Psoas muscle (tissue), 8 donors: ENCODE results near the gene ANXA6. TPM values are rescaled to one million over a fixed set of nuclear protein-coding genes. Genes with fewer than 3 reads are reported as not detected.

Source experiments
- ATAC-seq, 4 donors: fragments of 200-7000 bp; cut with Tn5 transposase; one replicate each; pipeline ENCODE4 v1.9.1; 2020; ENCODE audit warnings: moderate library complexity in 3 of 4, mild to moderate bottlenecking in 2 of 4
- DNase-seq, 2 donors: peaks; one replicate each; pipeline ENCODE4 v3.0.0-alpha.2; 2020
- H3K27ac ChIP-seq: fragments of 200-600 bp; one replicate; pipeline ENCODE4 v1.8.0; 2022
- H3K27me3 ChIP-seq, 3 donors: fragments of 200-600 bp in 1 of 3; one replicate each; pipeline versions ENCODE4 v1.6.1 to v1.8.0; 2013 to 2022; ENCODE audit warnings: low read length in 2 of 3, mild to moderate bottlenecking in 2 of 3, moderate library complexity in 1 of 3; ENCODE audit not compliant: insufficient read depth in 3 of 3
- H3K36me3 ChIP-seq, 2 donors: fragments of 200-600 bp in 1 of 2; one replicate each; pipeline versions ENCODE4 v1.6.1 to v1.8.0; 2013 to 2022; ENCODE audit warnings: low read depth in 1 of 2, mild to moderate bottlenecking in 1 of 2, moderate library complexity in 1 of 2; ENCODE audit not compliant: insufficient read depth in 1 of 2
- H3K4me1 ChIP-seq: fragments of 200-600 bp; one replicate; pipeline ENCODE4 v1.8.0; 2022
- H3K4me3 ChIP-seq: fragments of 200-600 bp; one replicate; pipeline ENCODE4 v1.8.0; 2022; ENCODE audit warnings: mild to moderate bottlenecking
- H3K9me3 ChIP-seq: fragments of 200-600 bp; one replicate; pipeline ENCODE4 v1.8.0; 2022
- WGBS, 3 donors: extraction: QIAGEN DNeasy Blood & Tissue Kit; methylation state at CpG; one replicate each; pipeline versions ENCODE4 v1.1.6 to v1.1.7; 2013; 5-methylcytosine and 5-hydroxymethylcytosine counted together
- intact Hi-C, 2 donors: fragments of 100-400 bp; cut with DNase I; formaldehyde crosslinking; loops; one replicate each; pipeline versions ENCODE4 v1.11.0 to v1.14.2; 2022
- polyA plus RNA-seq, 3 donors: library from polyadenylated mRNA; stranded (reverse); fragments of 200-250 nt; gene quantifications; one replicate each; pipeline ENCODE4 v1.2.3, GENCODE V29; 2013
- total RNA-seq, 4 donors: library from RNA; stranded (reverse); fragmentation: NEBNext Ultra II Directional in 2 of 4; extraction: Animal tissue kit (Norgen Biotek cat#: 25700) in 2 of 4; gene quantifications; one replicate each; pipeline versions ENCODE4 v1.2.1 to v1.2.4, GENCODE V29; 2021 to 2023
- TF ChIP-seq, protein P1 (sequence below): fragments of 200-600 bp; IDR thresholded peaks from one replicate; pipeline ENCODE4 v1.8.0; 2022; ENCODE audit warnings: antibody characterized with exemption
- donor health status: healthy with polysubstance abuse.
- donor health status: DM: no; HTN: no; CAD: no; lungs with moderate emphysema.
- donor health status: Bipolar disorder and iron deficiency.
- donor health status: healthy.
- donor health status: DM: yes; HTN: yes; CAD: no.
- donor health status: DM: no; HTN: no; CAD: no.
- donor health status: DM: no; HTN: no; CAD: no.
- donor health status: DM: yes; HTN: yes; CAD: no.

Gene ANXA6
- total and polyA plus RNA-seq, 7 donors, result 81.4 to 234 (median 133) TPM

DNA sequence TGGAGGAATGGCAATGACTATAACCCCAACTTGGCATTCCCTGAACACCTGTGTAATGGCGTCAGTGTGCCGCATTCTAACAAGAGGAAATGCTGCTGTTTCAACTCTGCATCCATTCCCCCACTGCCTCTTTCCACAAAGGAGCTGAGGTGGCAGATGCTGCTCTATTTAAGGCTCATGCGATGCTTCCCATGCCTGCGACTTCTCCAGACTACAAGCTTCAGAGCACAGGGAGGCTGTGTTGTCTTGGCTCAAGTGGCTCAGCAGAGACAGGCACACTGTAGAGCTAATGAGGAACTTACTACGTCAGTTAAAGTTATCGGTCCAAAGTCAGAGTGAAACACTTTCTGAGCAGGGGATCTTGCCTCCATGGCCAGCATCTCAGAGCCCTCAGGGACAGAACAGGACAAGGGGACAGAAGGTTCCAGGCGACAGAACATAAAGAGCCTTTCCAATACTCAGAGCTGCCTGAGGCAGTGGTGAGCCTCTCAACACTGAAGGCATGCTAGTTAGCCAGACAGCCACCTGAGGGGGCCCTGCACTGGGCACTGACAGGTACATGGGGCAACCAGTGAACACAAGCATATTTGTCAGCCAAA is 98.6 kb downstream of the ANXA6 start:
- H3K27me3 ChIP-seq, result no peaks in the 10 kb centered on the region
- ATAC-seq (peak in 1 of 4 donors; percentile 13), DNase-seq (peak in 1 of 2 donors; percentile 36)
- H3K36me3 ChIP-seq, result peaks cover 0 to 86% of the 10 kb centered on the region in 2 donors
- 53 to 89% (median 62%) methylated on average over 7 of the region's 7 CpGs for WGBS, 3 donors
- TF ChIP-seq, protein P1, sequence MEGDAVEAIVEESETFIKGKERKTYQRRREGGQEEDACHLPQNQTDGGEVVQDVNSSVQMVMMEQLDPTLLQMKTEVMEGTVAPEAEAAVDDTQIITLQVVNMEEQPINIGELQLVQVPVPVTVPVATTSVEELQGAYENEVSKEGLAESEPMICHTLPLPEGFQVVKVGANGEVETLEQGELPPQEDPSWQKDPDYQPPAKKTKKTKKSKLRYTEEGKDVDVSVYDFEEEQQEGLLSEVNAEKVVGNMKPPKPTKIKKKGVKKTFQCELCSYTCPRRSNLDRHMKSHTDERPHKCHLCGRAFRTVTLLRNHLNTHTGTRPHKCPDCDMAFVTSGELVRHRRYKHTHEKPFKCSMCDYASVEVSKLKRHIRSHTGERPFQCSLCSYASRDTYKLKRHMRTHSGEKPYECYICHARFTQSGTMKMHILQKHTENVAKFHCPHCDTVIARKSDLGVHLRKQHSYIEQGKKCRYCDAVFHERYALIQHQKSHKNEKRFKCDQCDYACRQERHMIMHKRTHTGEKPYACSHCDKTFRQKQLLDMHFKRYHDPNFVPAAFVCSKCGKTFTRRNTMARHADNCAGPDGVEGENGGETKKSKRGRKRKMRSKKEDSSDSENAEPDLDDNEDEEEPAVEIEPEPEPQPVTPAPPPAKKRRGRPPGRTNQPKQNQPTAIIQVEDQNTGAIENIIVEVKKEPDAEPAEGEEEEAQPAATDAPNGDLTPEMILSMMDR, result no peak
- intact Hi-C loops, result no loop called here
- H3K4me3 ChIP-seq, result no peak overlapping the region
- H3K27ac ChIP-seq, result peak overlapping the region; percentile 92
- H3K9me3 ChIP-seq, result no peaks in the 10 kb centered on the region
- peaks cover 55% of the 10 kb centered on the region for H3K4me1 ChIP-seq

DNA sequence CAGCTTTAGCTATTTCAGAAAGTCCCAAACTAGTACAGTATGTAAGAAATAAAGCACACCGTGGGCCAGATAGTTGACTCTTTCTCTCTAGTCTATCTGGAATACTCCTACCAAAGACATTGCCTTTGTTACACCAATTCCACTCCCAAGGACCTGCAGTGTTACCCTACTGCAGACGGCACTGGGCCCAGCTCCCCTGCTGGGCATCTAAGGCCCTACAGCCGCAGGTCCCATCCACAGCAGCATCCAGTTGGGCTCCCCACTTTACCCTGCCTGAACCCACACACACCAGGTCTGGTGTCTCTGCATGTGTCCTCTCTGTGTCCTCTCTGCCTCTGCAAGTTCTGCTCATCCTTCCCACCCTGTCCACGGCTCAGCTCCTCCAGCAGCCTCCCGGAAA is 99.3 kb downstream of the ANXA6 start:
- TF ChIP-seq, protein P1, result no peak
- no peak for ATAC-seq
- peak in 1 of 2 donors; percentile 25 for DNase-seq
- H3K4me3 ChIP-seq, result no peak overlapping the region
- peaks cover 53% of the 10 kb centered on the region for H3K4me1 ChIP-seq
- H3K27ac ChIP-seq, result peak overlapping the region; percentile 92
- H3K9me3 ChIP-seq, result no peaks in the 10 kb centered on the region
- 81 to 92% (median 86%) methylated on average over 5 of the region's 5 CpGs for WGBS, 3 donors
- intact Hi-C loops, result no loop called here
- H3K36me3 ChIP-seq, result peaks cover 0 to 93% of the 10 kb centered on the region in 2 donors
- H3K27me3 ChIP-seq, result no peaks in the 10 kb centered on the region

DNA sequence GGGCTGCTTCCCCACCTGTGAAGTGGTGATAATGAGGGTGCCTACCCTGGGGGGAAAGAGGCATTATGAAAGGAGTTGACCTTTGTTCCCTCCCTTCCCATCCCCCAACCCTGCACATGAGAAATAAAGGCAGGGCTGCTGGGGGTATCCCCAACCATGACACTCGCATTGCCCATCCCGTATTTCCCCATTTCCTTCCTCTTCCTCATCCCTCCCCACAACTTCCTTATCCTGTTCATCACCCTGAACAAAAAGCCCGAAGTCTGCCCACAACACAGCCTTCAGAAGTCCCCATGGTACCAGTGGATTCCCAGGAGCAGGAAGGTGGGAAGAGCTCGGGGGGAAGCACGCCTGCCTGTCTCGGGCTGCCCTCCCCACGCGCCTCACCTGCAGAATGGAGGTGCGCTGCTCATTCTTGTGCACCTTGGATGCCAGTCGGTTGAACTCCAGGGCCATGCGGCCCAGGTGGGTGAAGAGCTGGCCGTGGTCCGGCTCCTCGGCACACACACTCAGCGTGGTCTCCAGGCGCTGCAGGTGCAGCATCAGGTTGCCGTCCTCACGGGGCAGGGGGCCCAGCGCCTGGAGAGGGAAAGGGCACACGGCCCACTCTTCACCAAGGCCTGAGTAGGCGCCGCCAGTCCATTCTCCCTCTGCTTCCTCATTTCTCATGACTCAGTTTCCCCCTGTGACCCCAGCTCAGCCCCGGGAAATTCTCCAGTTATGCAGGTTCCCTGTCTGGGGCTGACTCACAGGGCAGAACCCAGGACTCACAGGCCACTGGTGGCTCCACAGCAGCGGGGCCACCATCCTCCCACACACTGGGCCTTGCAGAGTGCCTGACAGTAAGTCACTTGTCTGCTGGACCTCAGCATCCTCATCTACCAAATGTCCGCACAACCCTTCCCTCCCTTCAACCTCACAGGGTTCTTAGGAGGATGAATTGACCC is 100.9 kb downstream of the ANXA6 start:
- DNase-seq (peak in 1 of 2 donors; percentile 41), ATAC-seq (no peak)
- Histone ChIP-seq H3K4me3 (no peak overlapping the region), H3K27ac (no peak overlapping the region), H3K9me3 (no peaks in the 10 kb centered on the region), H3K36me3 (peaks cover 0 to 85% of the 10 kb centered on the region in 2 donors), H3K4me1 (peaks cover 45% of the 10 kb centered on the region), H3K27me3 (no peaks in the 10 kb centered on the region)
- intact Hi-C loops, result no loop called here
- 93 to 95% (median 94%) methylated on average over 23 to 25 of the region's 25 CpGs for WGBS, 3 donors
- TF ChIP-seq, protein P1, result no peak

DNA sequence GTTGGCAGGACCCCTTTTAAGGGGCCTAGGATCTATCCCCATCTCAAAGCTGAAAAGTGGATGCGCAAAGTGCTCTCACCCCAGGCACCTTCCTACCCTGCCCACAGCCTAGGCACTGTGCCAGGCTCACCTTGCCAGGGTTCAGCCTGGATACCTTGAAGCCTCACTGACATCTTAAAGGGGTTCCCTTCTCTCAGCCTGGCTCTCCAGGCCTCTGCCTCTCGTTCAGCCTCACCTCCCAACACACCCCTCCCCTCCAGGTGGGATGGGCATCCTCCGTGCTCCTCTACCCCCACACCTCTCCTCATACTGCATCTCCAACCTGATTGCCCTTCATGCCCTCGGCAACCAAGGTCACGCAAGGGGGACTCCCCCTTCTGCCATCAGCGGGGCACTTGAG is 102.2 kb downstream of the ANXA6 start:
- WGBS, 3 donors, result 77 to 86% (median 81%) methylated on average over 6 of the region's 6 CpGs
- TF ChIP-seq, protein P1, result no peak
- H3K27ac ChIP-seq, result no peak overlapping the region
- H3K4me1 ChIP-seq, result peaks cover 33% of the 10 kb centered on the region
- intact Hi-C loops, result no loop called here
- H3K36me3 ChIP-seq, result peaks cover 0 to 84% of the 10 kb centered on the region in 2 donors
- H3K4me3 ChIP-seq, result no peak overlapping the region
- no peak for ATAC-seq
- no peaks in the 10 kb centered on the region for H3K9me3 ChIP-seq
- DNase-seq, result peak in 1 of 2 donors; percentile 30
- H3K27me3 ChIP-seq, result no peaks in the 10 kb centered on the region
